DMS114 treated with DMSO at 0.1 percent for 48 hours (cell line): ENCODE data around the gene GALNT12.

Experiments
- DNase-seq: peaks from one replicate; lab custom pipeline; 2025; ENCODE audit not compliant: unreplicated experiment; lab: John Stamatoyannopoulos, UW

The GALNT12 gene

GRCh38 chr9:98807070-98807813 is at the start of gene GALNT12:
GALNT12 (plus strand) TSS chr9:98807670; CDS start chr9:98807699, 29 bp downstream.
- no peak for DNase-seq

GRCh38 chr9:98760231-98760630 is 47.2 kb upstream of the GALNT12 start:
- DNase-seq: no peak

GRCh38 chr9:98763986-98764745 is 43.3 kb upstream of the GALNT12 start:
- no peak for DNase-seq

- DNase-seq: no peak
These were observed 42.2 kb upstream of the GALNT12 start for GRCh38 chr9:98765256-98765655.

GRCh38 chr9:98766586-98766985 is 40.9 kb upstream of the GALNT12 start:
- DNase-seq: no peak

- DNase-seq: no peak
These were observed 40.3 kb upstream of the GALNT12 start for GRCh38 chr9:98767196-98767595.

GRCh38 chr9:98767915-98768314 is 39.6 kb upstream of the GALNT12 start:
- no peak for DNase-seq

- no peak for DNase-seq
These were observed 39.1 kb upstream of the GALNT12 start for GRCh38 chr9:98768344-98768743.

- DNase-seq: no peak
These were observed 36.8 kb upstream of the GALNT12 start for GRCh38 chr9:98770717-98771116.

- DNase-seq: no peak
These were observed 36.1 kb upstream of the GALNT12 start for GRCh38 chr9:98771209-98771874.

GRCh38 chr9:98772364-98773155 is 34.9 kb upstream of the GALNT12 start:
- no peak for DNase-seq

- DNase-seq: no peak
These were observed 33.7 kb upstream of the GALNT12 start for GRCh38 chr9:98773721-98774120.

- no peak for DNase-seq
These were observed 32.7 kb upstream of the GALNT12 start for GRCh38 chr9:98774746-98775145.

GRCh38 chr9:98775831-98776441 is 31.5 kb upstream of the GALNT12 start:
- DNase-seq: peak; percentile 15

GRCh38 chr9:98777618-98778017 is 29.9 kb upstream of the GALNT12 start:
- no peak for DNase-seq

- DNase-seq: no peak
These were observed 29.2 kb upstream of the GALNT12 start for GRCh38 chr9:98778251-98778650.

GRCh38 chr9:98778711-98779530 is 28.5 kb upstream of the GALNT12 start:
- DNase-seq: no peak

GRCh38 chr9:98780059-98780749 is 27.3 kb upstream of the GALNT12 start:
- no peak for DNase-seq
